Measurements from ENCODE around the gene DOCK10.

- TF ChIP-seq POLR2A (IDR thresholded peaks at IDR 0.05) = no peak
- no peak for TF ChIP-seq EP300 (IDR thresholded peaks at IDR 0.05)
These were observed 11.4 kb downstream of the DOCK10 start for GRCh38 chr2:225030893-225031292.
